ENCODE results near the gene CDC42EP2.

GRCh38 chr11:65355776-65356393, 41.2 kb downstream of the CDC42EP2 start:
- TF ChIP-seq POLR2A (IDR thresholded peaks at IDR 0.05; ENCODE audit: low read depth, low read length) = no peak
- no peak for TF ChIP-seq CTCF (IDR thresholded peaks at IDR 0.05; ENCODE audit: extremely low read depth in 1 of 2, insufficient read depth in 1 of 2, low read depth in 1 of 2, low read length in 2 of 2)
- TF ChIP-seq POLR2AphosphoS5 (IDR thresholded peaks at IDR 0.05; ENCODE audit: insufficient read depth, low read depth, low read length) = no peak
- no peak for TF ChIP-seq GATA2 (IDR thresholded peaks at IDR 0.05; ENCODE audit: insufficient read depth, insufficient read length, low read depth, low read length)
- TF ChIP-seq EZH2 (IDR thresholded peaks at IDR 0.05; ENCODE audit: borderline replicate concordance, low read depth, low read length, severe bottlenecking) = peak; percentile 41
- no peak for TF ChIP-seq MAX (IDR thresholded peaks at IDR 0.05; ENCODE audit: insufficient read depth, insufficient read length)

Measured in endothelial cell of umbilical vein (primary cell).